Activated CD4-positive, alpha-beta memory T cell treated with anti-CD3 and anti-CD28 coated beads for 36 hours (primary cell): ENCODE measurements around the gene MIPEP. TPM values are rescaled to one million over a fixed set of nuclear protein-coding genes. Genes with fewer than 3 reads are reported as not detected.
"Not testable (repeated sequence)": the region's sequence is repeated elsewhere in the genome, so short reads cannot be mapped to it uniquely, and the experiment has no call there.

Source experiments
- CTCF ChIA-PET: fragments of 350-600 bp; sonication (Branson Sonifier 250); formaldehyde crosslinking; loops from one replicate; lab custom pipeline; 2021; ENCODE audit warnings: antibody characterized with exemption, inconsistent platforms; lab: Charles Lee
- POLR2A ChIA-PET: fragments of 350-600 bp; sonication (Branson Sonifier 250); formaldehyde crosslinking; loops from one replicate; lab custom pipeline; 2021; ENCODE audit warnings: antibody characterized with exemption; lab: Charles Lee
- DNase-seq: peaks from one replicate; pipeline ENCODE4 v3.0.0-alpha.2; 2020
- H3K27ac Mint-ChIP-seq: one replicate; pipeline ENCODE4 v1.8.0; 2021; ENCODE audit warnings: mixed read lengths
- H3K27me3 Mint-ChIP-seq: one replicate; pipeline ENCODE4 v1.8.0; 2021; ENCODE audit warnings: mixed read lengths
- H3K36me3 Mint-ChIP-seq: one replicate; pipeline ENCODE4 v1.8.0; 2021; ENCODE audit warnings: mixed read lengths
- H3K4me1 Mint-ChIP-seq: one replicate; pipeline ENCODE4 v1.8.0; 2021; ENCODE audit warnings: low read depth, mixed read lengths
- H3K4me3 Mint-ChIP-seq: one replicate; pipeline ENCODE4 v1.8.0; 2021; ENCODE audit warnings: mild to moderate bottlenecking, mixed read lengths
- H3K9me3 Mint-ChIP-seq: one replicate; pipeline ENCODE4 v1.8.0; 2021; ENCODE audit warnings: mixed read lengths
- intact Hi-C: fragments of 100-400 bp; cut with micrococcal nuclease; formaldehyde crosslinking; loops from one replicate; pipeline ENCODE4 v1.15.1; 2023
- total RNA-seq, 2 experiments: library from RNA; stranded (reverse); gene quantifications; one replicate each; pipeline ENCODE4 v1.2.3, GENCODE V29; 2021

The MIPEP gene
- total RNA-seq, 2 experiments from 2014 or later: 16.6 to 16.7 TPM

- Mint-ChIP-seq H3K27me3 (no peaks in the 10 kb centered on the region), H3K36me3 (no peaks in the 10 kb centered on the region), H3K4me1 (no peaks in the 10 kb centered on the region), H3K4me3 (no peak overlapping the region), H3K9me3 (no peaks in the 10 kb centered on the region), H3K27ac (no peak overlapping the region)
- intact Hi-C loops: no loop called here
- ChIA-PET POLR2A (no interaction called here), CTCF (interaction anchor here (1.0 kb wide), 1 partner anchor 13 kb away, joined by 3 read pairs; no protein-coding TSS in a partner anchor)
- DNase-seq: no peak
Observed at GRCh38 chr13:23765531-23765930, 123.7 kb downstream of the MIPEP start.

GRCh38 chr13:23763318-23763717, 125.9 kb downstream of the MIPEP start:
- H3K4me1 Mint-ChIP-seq: no peaks in the 10 kb centered on the region
- POLR2A ChIA-PET: no interaction called here
- intact Hi-C loops: no loop called here
- H3K36me3 Mint-ChIP-seq: no peaks in the 10 kb centered on the region
- no peaks in the 10 kb centered on the region for H3K27me3 Mint-ChIP-seq
- no peaks in the 10 kb centered on the region for H3K9me3 Mint-ChIP-seq
- CTCF ChIA-PET: no interaction called here
- no peak overlapping the region for H3K27ac Mint-ChIP-seq
- no peak overlapping the region for H3K4me3 Mint-ChIP-seq
- no peak for DNase-seq

- H3K27me3 Mint-ChIP-seq, H3K27ac Mint-ChIP-seq, intact Hi-C loops, H3K9me3 Mint-ChIP-seq, H3K36me3 Mint-ChIP-seq, DNase-seq, CTCF ChIA-PET, H3K4me3 Mint-ChIP-seq, H3K4me1 Mint-ChIP-seq: not testable (repeated sequence)
- POLR2A ChIA-PET: interaction anchor here (0.7 kb wide), 1 partner anchor 61 kb away, joined by 3 read pairs; no protein-coding TSS in a partner anchor
Observed at GRCh38 chr13:23761760-23762159, 127.4 kb downstream of the MIPEP start.

GRCh38 chr13:23760000-23760399, 129.2 kb downstream of the MIPEP start:
- ChIA-PET POLR2A (no interaction called here), CTCF (no interaction called here)
- Mint-ChIP-seq H3K4me1 (peaks cover 7% of the 10 kb centered on the region), H3K27ac (no peak overlapping the region), H3K4me3 (no peak overlapping the region), H3K27me3 (no peaks in the 10 kb centered on the region), H3K36me3 (peaks cover 4% of the 10 kb centered on the region), H3K9me3 (no peaks in the 10 kb centered on the region)
- intact Hi-C loops: no loop called here
- DNase-seq: no peak

- Mint-ChIP-seq H3K27me3 (no peaks in the 10 kb centered on the region), H3K4me3 (no peak overlapping the region), H3K36me3 (peaks cover 8% of the 10 kb centered on the region), H3K4me1 (peaks cover 16% of the 10 kb centered on the region), H3K27ac (no peak overlapping the region), H3K9me3 (no peaks in the 10 kb centered on the region)
- intact Hi-C loops: no loop called here
- POLR2A ChIA-PET: no interaction called here
- CTCF ChIA-PET: no interaction called here
- no peak for DNase-seq
Observed at GRCh38 chr13:23758798-23759527, 130.2 kb downstream of the MIPEP start.

- H3K36me3 Mint-ChIP-seq: peaks cover 13% of the 10 kb centered on the region
- intact Hi-C loops: loop anchor here (5.0 kb wide), 3 partner anchors 78 to 378 kb away; no protein-coding TSS in a partner anchor
- H3K27me3 Mint-ChIP-seq: no peaks in the 10 kb centered on the region
- H3K4me3 Mint-ChIP-seq: no peak overlapping the region
- DNase-seq: no peak
- CTCF ChIA-PET: interaction anchor here (1.4 to 1.5 kb wide), 2 partner anchors 13 to 16 kb away, joined by 3 to 4 read pairs; no protein-coding TSS in a partner anchor
- peaks cover 45% of the 10 kb centered on the region for H3K4me1 Mint-ChIP-seq
- POLR2A ChIA-PET: no interaction called here
- no peak overlapping the region for H3K27ac Mint-ChIP-seq
- no peaks in the 10 kb centered on the region for H3K9me3 Mint-ChIP-seq
Observed at GRCh38 chr13:23754997-23755396, 134.2 kb downstream of the MIPEP start.

GRCh38 chr13:23754506-23754905, 134.7 kb downstream of the MIPEP start:
- peak; percentile 56 for DNase-seq
- Mint-ChIP-seq H3K27me3 (no peaks in the 10 kb centered on the region), H3K4me3 (no peak overlapping the region), H3K9me3 (no peaks in the 10 kb centered on the region), H3K36me3 (peaks cover 13% of the 10 kb centered on the region), H3K4me1 (peaks cover 45% of the 10 kb centered on the region), H3K27ac (no peak overlapping the region)
- CTCF ChIA-PET: interaction anchor here (1.4 kb wide), 1 partner anchor 17 kb away, joined by 3 read pairs; no protein-coding TSS in a partner anchor
- POLR2A ChIA-PET: no interaction called here
- intact Hi-C loops: loop anchor here (5.0 kb wide), 3 partner anchors 77 to 377 kb away; no protein-coding TSS in a partner anchor

GRCh38 chr13:23753458-23753857, 135.7 kb downstream of the MIPEP start:
- DNase-seq: no peak
- Mint-ChIP-seq H3K27me3 (no peaks in the 10 kb centered on the region), H3K4me1 (peaks cover 45% of the 10 kb centered on the region), H3K4me3 (no peak overlapping the region), H3K36me3 (peaks cover 13% of the 10 kb centered on the region), H3K27ac (no peak overlapping the region), H3K9me3 (no peaks in the 10 kb centered on the region)
- ChIA-PET POLR2A (no interaction called here), CTCF (interaction anchor here (1.1 kb wide), 1 partner anchor 286 kb away, joined by 3 read pairs; no protein-coding TSS in a partner anchor)
- intact Hi-C loops: loop anchor here (2.0 to 5.0 kb wide), 4 partner anchors 23 to 376 kb away; no protein-coding TSS in a partner anchor

- H3K27ac Mint-ChIP-seq: no peak overlapping the region
- DNase-seq: no peak
- intact Hi-C loops: loop anchor here (1.0 to 5.0 kb wide), 6 partner anchors 9 to 375 kb away; no protein-coding TSS in a partner anchor
- no peaks in the 10 kb centered on the region for H3K27me3 Mint-ChIP-seq
- CTCF ChIA-PET: interaction anchor here (1.1 to 1.5 kb wide), 3 partner anchors 10 to 285 kb away, joined by 3 to 6 read pairs (median 3); no protein-coding TSS in a partner anchor
- no peak overlapping the region for H3K4me3 Mint-ChIP-seq
- H3K9me3 Mint-ChIP-seq: no peaks in the 10 kb centered on the region
- peaks cover 13% of the 10 kb centered on the region for H3K36me3 Mint-ChIP-seq
- POLR2A ChIA-PET: interaction anchor here (1.1 kb wide), 1 partner anchor 42 kb away, joined by 3 read pairs; no protein-coding TSS in a partner anchor
- H3K4me1 Mint-ChIP-seq: peaks cover 45% of the 10 kb centered on the region
Observed at GRCh38 chr13:23752111-23753001, 136.8 kb downstream of the MIPEP start.

- ChIA-PET POLR2A (interaction anchor here (1.1 to 1.4 kb wide), 3 partner anchors 13 to 49 kb away, joined by 3 to 5 read pairs (median 3); no protein-coding TSS in a partner anchor), CTCF (interaction anchor here (1.1 to 1.5 kb wide), 4 partner anchors 8 to 43 kb away, joined by 3 to 6 read pairs (median 4); no protein-coding TSS in a partner anchor)
- H3K4me3 Mint-ChIP-seq: no peak overlapping the region
- no peaks in the 10 kb centered on the region for H3K9me3 Mint-ChIP-seq
- intact Hi-C loops: loop anchor here (2.0 to 5.0 kb wide), 4 partner anchors 74 to 374 kb away; partner anchors contain the start of gene MIPEP
- no peaks in the 10 kb centered on the region for H3K27me3 Mint-ChIP-seq
- H3K36me3 Mint-ChIP-seq: peaks cover 13% of the 10 kb centered on the region
- H3K27ac Mint-ChIP-seq: peak overlapping the region; percentile 18
- no peak for DNase-seq
- peaks cover 41% of the 10 kb centered on the region for H3K4me1 Mint-ChIP-seq
Observed at GRCh38 chr13:23751195-23751594, 138.0 kb downstream of the MIPEP start.

GRCh38 chr13:23750383-23751121, 138.6 kb downstream of the MIPEP start:
- no peak overlapping the region for H3K27ac Mint-ChIP-seq

More at GRCh38 chr13:23750383-23751121, 138.6 kb downstream of the MIPEP start:
- no peak overlapping the region for H3K4me3 Mint-ChIP-seq
- H3K9me3 Mint-ChIP-seq: no peaks in the 10 kb centered on the region
- intact Hi-C loops: loop anchor here (2.0 to 5.0 kb wide), 4 partner anchors 73 to 373 kb away; partner anchors contain the start of gene MIPEP
- peaks cover 13% of the 10 kb centered on the region for H3K36me3 Mint-ChIP-seq
- ChIA-PET POLR2A (interaction anchor here (1.2 to 1.4 kb wide), 2 partner anchors 13 to 50 kb away, joined by 3 to 5 read pairs; no protein-coding TSS in a partner anchor), CTCF (interaction anchor here (1.1 to 1.5 kb wide), 4 partner anchors 8 to 44 kb away, joined by 3 to 6 read pairs (median 4); no protein-coding TSS in a partner anchor)
- DNase-seq: peak; percentile 25
- peaks cover 41% of the 10 kb centered on the region for H3K4me1 Mint-ChIP-seq
- no peaks in the 10 kb centered on the region for H3K27me3 Mint-ChIP-seq
